Measurements from ENCODE around the gene HES2.

- no peak for TF ChIP-seq CTCF (IDR thresholded peaks at IDR 0.05; ENCODE audit: insufficient read depth, low read length, poor library complexity, severe bottlenecking)
- no peak for TF ChIP-seq EZH2phosphoT487 (conservative IDR thresholded peaks at IDR 0.05; ENCODE audit: low read length)
Observed at GRCh38 chr1:6373961-6374720, 45.6 kb downstream of the HES2 start.
